T1000 (cell line): Measurements from ENCODE around the gene COG3.

Source experiments
- DNase-seq: peaks from one replicate; lab custom pipeline; 2025; ENCODE audit warnings: mixed read lengths; lab: John Stamatoyannopoulos, UW

COG3 gene

GRCh38 chr13:45545686-45546409 lies 81.1 kb downstream of the COG3 start:
- no peak for DNase-seq

- DNase-seq = no peak
These were observed 81.6 kb downstream of the COG3 start for GRCh38 chr13:45546410-45546765.

- no peak for DNase-seq
These were observed 83.5 kb downstream of the COG3 start for GRCh38 chr13:45548281-45548680.

- DNase-seq = no peak
These were observed 89.9 kb downstream of the COG3 start for GRCh38 chr13:45554604-45555109.

GRCh38 chr13:45564133-45564776 lies 99.5 kb downstream of the COG3 start:
- DNase-seq = no peak

- no peak for DNase-seq
These were observed 100.6 kb downstream of the COG3 start for GRCh38 chr13:45565331-45565730.

- DNase-seq = no peak
These were observed 110.5 kb downstream of the COG3 start for GRCh38 chr13:45575146-45575829.

GRCh38 chr13:45575830-45576180 lies 111.1 kb downstream of the COG3 start:
- DNase-seq = no peak

- no peak for DNase-seq
These were observed 111.7 kb downstream of the COG3 start for GRCh38 chr13:45576466-45576865.

GRCh38 chr13:45582408-45583076 lies 117.8 kb downstream of the COG3 start:
- no peak for DNase-seq

- DNase-seq = no peak
These were observed 120.1 kb downstream of the COG3 start for GRCh38 chr13:45584816-45585215.
